Left ventricle myocardium inferior (tissue), 1 donor: Measurements from ENCODE around the gene ARHGEF6. TPM values are rescaled to one million over a fixed set of nuclear protein-coding genes. Genes with fewer than 3 reads are reported as not detected.

ENCODE experiments used
- DNase-seq: peaks from one replicate; pipeline ENCODE4 v3.0.0-alpha.2; 2020
- H3K27ac ChIP-seq: fragments of 200-600 bp; replicated peaks from 2 replicates; pipeline ENCODE4 v1.8.0; 2021
- H3K27me3 ChIP-seq: fragments of 200-600 bp; 2 replicates; pipeline ENCODE4 v1.8.0; 2021; ENCODE audit warnings: low read depth
- H3K36me3 ChIP-seq: fragments of 200-600 bp; 2 replicates; pipeline ENCODE4 v1.8.0; 2021
- H3K4me1 ChIP-seq: fragments of 200-600 bp; 2 replicates; pipeline ENCODE4 v1.8.0; 2021
- H3K4me3 ChIP-seq: fragments of 200-600 bp; 2 replicates; pipeline ENCODE4 v1.8.0; 2021; ENCODE audit warnings: mild to moderate bottlenecking, moderate library complexity
- H3K9me3 ChIP-seq: fragments of 200-600 bp; replicated peaks from 2 replicates; pipeline ENCODE4 v1.8.0; 2021
- intact Hi-C: fragments of 100-400 bp; cut with micrococcal nuclease; formaldehyde crosslinking; loops from one replicate; pipeline ENCODE4 v1.11.0; 2022
- total RNA-seq: library from RNA; stranded (reverse); fragmentation: NEBNext Ultra II Directional; extraction: Animal tissue kit (Norgen Biotek cat#: 25700); gene quantifications from one replicate; pipeline ENCODE4 v1.2.1, GENCODE V29; 2021
- TF ChIP-seq, protein P1 (sequence below): fragments of 200-600 bp; IDR thresholded peaks from 2 replicates; pipeline ENCODE4 v1.8.0; 2021; ENCODE audit warnings: antibody characterized with exemption, mild to moderate bottlenecking, borderline replicate concordance
- donor health status: DM: no; HTN: yes; CAD: no; lungs with severe emphysema.

The ARHGEF6 gene
- total RNA-seq, 1 donor from 2014 or later: 54.9 TPM

- Histone ChIP-seq H3K36me3 (no peaks in the 10 kb centered on the region), H3K9me3 (no peaks in the 10 kb centered on the region), H3K27ac (peak overlapping the region; percentile 44), H3K27me3 (no peaks in the 10 kb centered on the region), H3K4me3 (no peak overlapping the region), H3K4me1 (peaks cover 43% of the 10 kb centered on the region)
- TF ChIP-seq, protein P1, sequence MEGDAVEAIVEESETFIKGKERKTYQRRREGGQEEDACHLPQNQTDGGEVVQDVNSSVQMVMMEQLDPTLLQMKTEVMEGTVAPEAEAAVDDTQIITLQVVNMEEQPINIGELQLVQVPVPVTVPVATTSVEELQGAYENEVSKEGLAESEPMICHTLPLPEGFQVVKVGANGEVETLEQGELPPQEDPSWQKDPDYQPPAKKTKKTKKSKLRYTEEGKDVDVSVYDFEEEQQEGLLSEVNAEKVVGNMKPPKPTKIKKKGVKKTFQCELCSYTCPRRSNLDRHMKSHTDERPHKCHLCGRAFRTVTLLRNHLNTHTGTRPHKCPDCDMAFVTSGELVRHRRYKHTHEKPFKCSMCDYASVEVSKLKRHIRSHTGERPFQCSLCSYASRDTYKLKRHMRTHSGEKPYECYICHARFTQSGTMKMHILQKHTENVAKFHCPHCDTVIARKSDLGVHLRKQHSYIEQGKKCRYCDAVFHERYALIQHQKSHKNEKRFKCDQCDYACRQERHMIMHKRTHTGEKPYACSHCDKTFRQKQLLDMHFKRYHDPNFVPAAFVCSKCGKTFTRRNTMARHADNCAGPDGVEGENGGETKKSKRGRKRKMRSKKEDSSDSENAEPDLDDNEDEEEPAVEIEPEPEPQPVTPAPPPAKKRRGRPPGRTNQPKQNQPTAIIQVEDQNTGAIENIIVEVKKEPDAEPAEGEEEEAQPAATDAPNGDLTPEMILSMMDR: no peak
- no peak for DNase-seq
- intact Hi-C loops: no loop called here
Observed at GRCh38 chrX:136733613-136734012, 47.1 kb downstream of the ARHGEF6 start.

DNA sequence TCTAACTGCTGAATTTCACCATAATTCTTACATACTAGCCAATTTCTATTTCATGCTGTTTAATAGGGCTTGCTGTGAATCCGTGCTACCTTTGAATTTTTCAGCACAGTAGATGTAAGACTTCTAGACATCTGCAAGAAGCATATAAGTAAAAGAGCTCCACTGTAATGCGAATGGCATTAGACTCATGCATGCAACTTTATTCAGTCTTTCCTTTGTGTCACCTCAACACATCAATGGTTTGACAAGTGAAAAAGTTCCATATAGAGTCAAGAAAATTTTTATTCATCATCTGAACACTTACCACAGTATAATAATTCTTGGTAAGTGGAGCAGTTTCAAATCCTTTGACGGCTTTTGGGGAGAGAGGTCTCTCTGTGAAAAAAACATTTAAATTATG is 48.9 kb downstream of the ARHGEF6 start:
- Histone ChIP-seq H3K4me1 (peaks cover 46% of the 10 kb centered on the region), H3K4me3 (no peak overlapping the region), H3K27ac (peak overlapping the region; percentile 82), H3K9me3 (no peaks in the 10 kb centered on the region), H3K36me3 (no peaks in the 10 kb centered on the region), H3K27me3 (no peaks in the 10 kb centered on the region)
- DNase-seq: no peak
- TF ChIP-seq, protein P1: no peak
- intact Hi-C loops: no loop called here

DNA sequence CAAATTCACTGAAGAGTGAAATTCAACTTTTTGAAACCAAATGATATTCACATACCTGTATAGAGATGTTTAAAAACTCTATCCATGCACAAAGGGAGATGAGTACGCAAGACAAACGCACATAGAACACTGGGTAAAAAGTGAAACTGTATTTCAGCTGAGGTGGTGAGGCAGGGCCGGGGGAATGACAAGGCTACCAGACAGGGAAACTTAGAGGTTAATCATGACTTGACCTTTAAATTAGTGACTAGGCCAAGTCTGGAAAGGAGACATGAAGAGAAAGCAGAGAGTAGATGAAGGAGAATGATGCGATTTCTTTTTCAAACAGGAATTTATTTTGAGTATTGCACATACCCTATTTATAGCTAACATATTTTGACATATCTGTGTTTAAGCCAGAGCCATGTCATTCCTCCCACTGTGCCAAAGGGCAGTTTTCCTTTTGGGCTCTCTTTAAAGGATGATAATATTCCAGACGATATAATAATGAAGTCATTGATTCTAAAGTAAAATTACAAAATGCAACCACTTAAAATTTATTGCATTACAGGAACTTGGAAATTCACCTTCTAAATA is 49.4 kb downstream of the ARHGEF6 start:
- Histone ChIP-seq H3K4me1 (peaks cover 48% of the 10 kb centered on the region), H3K27me3 (no peaks in the 10 kb centered on the region), H3K27ac (peak overlapping the region; percentile 82), H3K9me3 (no peaks in the 10 kb centered on the region), H3K36me3 (no peaks in the 10 kb centered on the region), H3K4me3 (peak overlapping the region; percentile 9)
- TF ChIP-seq, protein P1: no peak
- intact Hi-C loops: no loop called here
- DNase-seq: no peak

DNA sequence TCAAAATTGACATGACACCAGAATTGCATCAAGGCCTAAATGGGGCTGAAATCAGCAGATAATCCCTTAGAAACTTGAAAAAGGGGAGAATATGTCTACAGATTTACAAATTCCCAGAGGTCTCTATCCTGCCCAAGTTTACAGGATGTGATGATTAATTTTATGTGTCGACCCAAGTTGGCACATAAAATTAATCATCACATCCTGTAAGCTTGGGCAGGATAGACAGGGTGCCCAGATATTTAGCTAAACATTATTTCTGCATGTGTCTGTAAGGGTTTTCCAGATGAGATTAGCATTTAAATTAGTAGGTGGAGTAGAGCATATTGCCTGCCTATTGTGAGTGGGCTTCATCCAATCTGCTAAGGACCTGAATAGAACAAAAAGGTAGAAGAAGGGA is 52.3 kb downstream of the ARHGEF6 start:
- Histone ChIP-seq H3K27me3 (no peaks in the 10 kb centered on the region), H3K27ac (peak overlapping the region; percentile 5), H3K4me3 (no peak overlapping the region), H3K9me3 (no peaks in the 10 kb centered on the region), H3K4me1 (peaks cover 43% of the 10 kb centered on the region), H3K36me3 (no peaks in the 10 kb centered on the region)
- TF ChIP-seq, protein P1: no peak
- intact Hi-C loops: no loop called here
- DNase-seq: no peak

DNA sequence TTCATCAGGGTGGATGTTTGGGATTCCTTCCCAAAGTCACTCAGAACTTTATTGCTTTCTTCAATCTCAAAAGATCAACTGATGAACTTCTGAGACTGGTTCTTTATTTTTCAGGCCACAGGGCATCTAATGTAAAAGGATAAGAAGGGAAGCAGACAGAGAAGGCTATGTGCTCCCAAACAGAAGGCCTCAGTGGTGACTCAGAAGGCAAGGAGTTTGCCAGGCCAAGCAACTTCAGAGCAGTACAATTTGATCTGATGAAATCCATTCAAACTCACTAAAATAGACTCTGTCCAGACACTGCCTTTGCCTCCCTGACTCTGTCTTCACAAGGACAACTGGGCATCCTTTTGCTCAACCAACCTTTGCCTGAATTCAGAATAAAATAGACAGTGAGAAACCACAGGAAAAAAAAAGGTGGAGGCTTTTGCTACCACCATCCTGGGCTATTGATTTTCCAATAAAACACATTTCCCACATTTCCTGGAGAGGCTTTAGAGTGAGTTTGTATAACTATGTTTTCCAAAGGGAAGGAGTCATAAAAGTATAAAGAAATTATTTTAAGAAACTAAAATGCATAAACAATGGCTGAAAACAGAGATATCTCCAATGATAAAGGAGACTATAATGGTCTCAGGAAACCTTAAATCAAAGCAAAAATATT is 55.2 kb downstream of the ARHGEF6 start:
- Histone ChIP-seq H3K27ac (peak overlapping the region; percentile 48), H3K9me3 (no peaks in the 10 kb centered on the region), H3K4me3 (no peak overlapping the region), H3K4me1 (peaks cover 25% of the 10 kb centered on the region), H3K36me3 (peaks cover 5% of the 10 kb centered on the region), H3K27me3 (no peaks in the 10 kb centered on the region)
- no peak for DNase-seq
- TF ChIP-seq, protein P1: no peak
- intact Hi-C loops: no loop called here
